NCI-H1694 (cell line): ENCODE measurements around the gene RAB15.

Experiments
- DNase-seq: peaks from one replicate; lab custom pipeline; 2025; lab: John Stamatoyannopoulos, UW

The RAB15 gene

GRCh38 chr14:64955297-64955696 is 16.8 kb downstream of the RAB15 start:
- DNase-seq: no peak

GRCh38 chr14:64954491-64955240 is 17.5 kb downstream of the RAB15 start:
- DNase-seq: no peak

DNA sequence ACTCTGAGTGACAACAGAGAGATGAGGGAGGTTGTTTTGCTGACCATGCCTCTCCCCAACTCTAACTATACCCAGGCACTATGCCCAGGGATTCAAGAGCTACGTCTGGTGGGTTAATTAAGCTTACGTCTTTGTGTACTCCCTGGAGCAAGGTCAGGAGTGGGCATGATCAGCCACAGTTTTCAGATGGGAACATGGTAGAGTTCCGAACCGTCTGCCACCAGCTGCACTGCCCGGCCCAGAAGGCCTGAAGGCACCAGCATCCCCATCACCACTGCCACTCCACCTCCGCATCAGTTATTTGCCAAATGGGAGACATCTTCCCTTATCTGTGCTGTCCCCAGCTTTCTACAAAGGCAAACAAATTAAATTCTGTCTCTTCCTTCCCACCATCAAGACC is 18.5 kb downstream of the RAB15 start:
- no peak for DNase-seq

DNA sequence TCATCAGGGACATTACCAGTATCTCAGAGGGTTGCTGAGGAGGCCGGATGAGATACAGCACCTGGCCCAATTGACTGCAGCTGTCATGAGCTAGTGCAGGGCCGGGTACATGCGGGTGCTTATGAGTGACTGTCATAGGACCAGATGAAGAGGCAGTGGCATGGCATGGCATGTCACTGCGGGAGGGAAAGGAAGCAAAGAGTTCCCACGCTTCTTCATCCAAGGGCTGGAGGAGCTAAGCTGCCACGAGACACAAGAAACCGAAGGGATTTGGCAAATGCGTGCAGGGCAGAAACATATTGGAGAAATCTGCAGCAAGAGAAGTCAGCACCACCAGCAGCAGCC is 18.9 kb downstream of the RAB15 start:
- DNase-seq: no peak

- no peak for DNase-seq
Measured at GRCh38 chr14:64952598-64953309, 19.4 kb downstream of the RAB15 start.

DNA sequence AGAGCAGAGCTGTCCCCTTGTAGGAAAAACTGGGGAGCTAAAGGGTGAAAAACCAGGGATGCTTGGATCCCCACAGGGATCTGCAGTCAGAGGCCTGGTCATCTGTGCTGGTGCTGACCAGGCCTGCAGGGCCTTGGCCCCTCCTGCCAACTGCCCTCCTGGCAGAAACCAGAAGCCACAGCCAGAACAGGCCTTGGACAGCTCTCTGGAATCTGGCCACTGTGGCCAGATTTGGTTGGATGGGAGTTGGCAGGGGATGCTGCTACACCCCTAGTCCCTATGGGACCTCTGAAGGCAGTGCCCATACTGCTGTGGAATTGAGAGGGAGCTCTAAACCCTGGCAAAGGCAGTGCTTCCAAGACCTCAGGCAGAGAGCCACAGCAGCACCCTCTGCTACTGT is 20.4 kb downstream of the RAB15 start:
- DNase-seq: no peak

DNA sequence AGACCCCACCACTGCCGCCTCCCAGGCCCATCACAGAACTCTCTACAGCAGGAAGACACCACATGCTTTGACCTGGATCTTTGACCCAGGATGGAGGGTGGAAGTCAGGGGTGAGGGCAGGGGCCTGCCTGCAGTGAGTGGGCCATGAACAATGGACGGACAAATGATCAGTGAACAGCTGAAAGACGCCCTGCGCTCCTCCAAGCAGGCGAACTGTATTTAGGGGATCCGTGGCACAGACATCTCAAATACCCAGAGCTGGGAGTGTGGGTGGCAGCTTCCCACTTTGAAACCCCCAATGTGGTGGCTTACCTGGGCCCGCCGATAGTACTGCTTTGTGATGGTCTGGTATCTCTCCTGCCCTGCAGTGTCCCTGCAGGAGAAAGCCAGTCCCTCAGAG is 20.8 kb downstream of the RAB15 start:
- DNase-seq: no peak

DNA sequence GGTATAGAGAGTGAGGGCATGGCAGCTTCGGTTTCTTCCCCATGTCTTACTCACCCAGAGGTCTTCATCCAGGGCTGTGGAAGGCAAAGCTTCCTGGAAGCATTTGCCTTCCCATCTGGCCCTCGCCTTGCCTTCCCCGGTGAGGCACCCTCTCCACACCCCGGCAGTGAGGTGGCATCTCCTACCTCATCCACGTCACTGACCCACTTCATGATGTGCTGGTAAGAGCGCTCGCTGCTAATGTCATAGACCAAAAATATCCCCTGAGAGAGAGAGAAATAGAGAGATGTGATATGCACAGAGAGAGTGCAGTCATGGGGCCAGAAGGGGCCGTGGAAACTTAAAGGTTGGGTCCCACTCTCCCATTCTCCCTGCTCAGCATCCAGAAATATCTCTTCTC is 21.2 kb downstream of the RAB15 start:
- no peak for DNase-seq

- DNase-seq: no peak
Measured at GRCh38 chr14:64948612-64949210, 23.4 kb downstream of the RAB15 start.

DNA sequence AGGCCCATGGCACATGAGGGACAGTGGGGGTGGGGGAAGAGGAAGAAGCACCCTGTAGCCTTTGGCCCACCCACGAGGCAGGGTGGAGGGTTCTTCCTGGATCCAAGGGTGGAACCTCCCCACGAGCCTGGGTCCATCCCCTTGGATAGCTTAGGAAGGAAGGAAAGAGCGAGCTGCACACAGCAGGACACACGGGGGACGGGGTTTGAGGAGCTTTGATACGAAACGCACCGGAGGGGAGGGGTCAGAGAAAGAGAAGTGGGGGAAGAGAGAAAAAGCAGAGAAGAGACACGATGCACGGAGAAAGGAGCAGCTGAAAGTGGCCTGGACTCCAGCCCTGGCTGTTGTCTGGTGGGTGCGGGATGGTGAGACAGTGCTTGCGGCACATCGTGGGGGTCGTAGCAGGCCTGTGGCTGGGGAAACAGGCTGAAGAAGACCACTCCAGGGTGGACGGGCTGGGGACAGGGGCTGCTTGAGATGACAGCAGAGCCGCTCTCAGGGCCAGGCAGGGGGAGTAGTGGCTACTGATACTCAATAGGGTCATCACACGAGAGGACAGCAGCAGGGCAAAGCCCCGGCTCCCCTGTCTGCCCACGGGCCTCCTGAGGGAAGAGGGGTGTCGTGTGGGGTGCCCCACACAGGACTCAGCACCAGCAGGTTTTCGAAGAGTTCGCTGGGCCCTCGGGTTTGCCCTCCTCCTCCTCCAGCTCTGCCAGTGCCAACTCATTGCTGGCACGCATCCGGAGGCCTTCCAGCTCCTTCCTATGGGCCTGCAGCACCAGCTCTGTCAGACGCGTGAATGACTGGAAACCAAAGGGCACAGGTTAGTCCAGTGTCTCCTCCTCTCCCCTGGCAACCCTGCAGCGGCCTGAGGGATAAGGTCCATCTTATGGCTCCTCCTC is 24.2 kb downstream of the RAB15 start:
- no peak for DNase-seq

DNA sequence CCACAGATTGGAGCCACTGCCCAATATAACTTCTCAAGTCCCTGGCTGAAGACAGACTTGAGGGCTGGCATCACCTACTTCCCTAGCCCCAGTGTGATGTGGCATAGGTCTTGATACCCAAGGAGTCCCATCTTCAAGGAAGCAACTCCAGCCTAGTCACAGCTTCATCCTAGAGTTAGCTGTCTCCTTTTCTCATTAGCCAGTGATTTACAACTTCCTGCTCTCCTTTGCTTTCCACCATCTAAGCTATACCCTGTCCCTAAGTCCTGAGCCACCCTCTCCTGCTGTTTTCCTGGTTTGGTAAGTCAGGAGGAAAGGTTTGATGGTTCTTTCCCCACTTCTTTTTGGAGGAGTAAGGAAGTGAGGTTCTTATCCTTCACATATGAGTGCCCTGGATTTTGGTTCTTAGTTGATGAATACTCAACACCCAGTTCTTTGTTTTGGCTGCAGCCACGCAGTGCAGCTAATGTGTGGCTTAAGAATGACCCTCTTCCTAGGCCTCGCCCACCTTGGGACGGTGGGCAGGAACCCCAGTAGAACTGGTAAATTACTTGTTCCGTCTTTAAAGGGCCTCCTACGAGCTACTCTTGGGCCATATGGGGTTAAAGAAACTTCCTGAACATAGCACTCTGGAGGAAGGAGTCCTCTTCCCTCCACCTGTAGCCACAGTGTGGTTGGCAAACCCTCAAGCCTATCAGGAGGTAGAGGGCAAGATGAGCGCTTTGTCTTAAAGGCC is 25.7 kb downstream of the RAB15 start:
- DNase-seq: no peak

DNA sequence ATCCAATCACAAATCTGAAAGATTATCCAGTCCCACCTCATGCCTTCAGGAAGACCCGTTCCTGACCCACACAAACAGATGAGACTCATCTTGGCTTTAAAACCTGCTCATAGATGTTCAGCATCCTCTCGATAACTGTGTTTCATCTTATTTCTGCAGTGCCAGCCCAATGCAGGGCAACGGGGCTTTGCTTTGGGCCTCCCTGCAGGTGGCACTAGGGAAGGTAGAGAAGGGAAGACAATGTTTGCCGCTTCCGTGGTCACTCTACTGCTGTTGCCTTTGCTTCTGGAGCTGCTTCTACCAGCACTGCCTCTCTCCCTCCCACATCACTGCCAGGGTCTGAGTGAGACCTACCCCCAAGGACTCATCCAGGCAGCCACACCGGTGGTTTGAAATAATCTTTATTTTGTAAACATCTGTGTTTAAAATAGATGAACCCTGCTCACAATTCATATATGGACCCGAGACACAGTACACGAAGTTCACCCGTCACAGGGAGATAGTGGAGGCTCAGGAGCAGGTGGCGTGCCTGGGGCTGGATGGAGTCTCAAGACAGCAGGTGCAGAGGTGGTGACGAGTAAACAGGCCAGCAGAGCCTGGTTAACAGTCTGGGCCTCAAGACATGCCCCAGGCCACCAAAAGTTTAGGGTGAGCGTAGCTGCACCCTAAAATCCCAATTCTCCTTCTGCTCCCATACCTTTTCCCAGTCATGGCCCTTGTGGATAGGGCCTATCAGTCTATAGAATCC is 26.5 kb downstream of the RAB15 start:
- DNase-seq: no peak

- DNase-seq: no peak
Measured at GRCh38 chr14:64944861-64945260, 27.3 kb downstream of the RAB15 start.

- DNase-seq: no peak
Measured at GRCh38 chr14:64944041-64944440, 28.1 kb downstream of the RAB15 start.

- no peak for DNase-seq
Measured at GRCh38 chr14:64943556-64943955, 28.6 kb downstream of the RAB15 start.

DNA sequence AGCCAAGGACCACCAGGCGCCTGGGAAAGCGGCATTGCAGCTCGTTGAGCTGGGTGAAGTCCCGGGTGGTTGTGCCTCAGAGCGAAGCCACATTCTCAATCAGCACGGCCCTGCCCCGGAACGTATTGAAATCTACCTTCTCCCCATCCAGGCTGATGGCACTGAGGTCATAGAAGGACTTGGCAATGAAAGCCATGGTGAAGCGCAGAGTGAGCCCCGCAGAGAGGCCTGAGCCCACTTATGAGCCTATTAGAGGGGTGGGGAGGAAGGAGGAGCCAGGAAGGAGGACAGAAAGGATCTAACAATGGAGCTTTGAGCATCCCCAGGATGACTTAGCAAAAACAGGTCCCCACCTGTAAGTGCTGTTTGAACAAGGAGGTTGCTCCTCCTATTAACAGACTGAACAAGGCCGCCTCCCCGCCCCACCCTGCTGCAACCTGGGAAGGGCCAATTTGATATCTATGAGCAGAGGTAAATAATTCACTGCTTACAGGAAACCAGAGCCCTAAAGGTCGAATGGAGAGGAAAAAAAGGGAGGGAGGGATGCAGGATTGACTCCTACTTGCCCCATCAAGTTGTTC is 29.5 kb downstream of the RAB15 start, which contains the start of gene GPX2:
TSS of gene GPX2 (minus strand) at position 215 of the 581 bp plus-strand sequence. CDS start at position 196, 19 bp downstream.
- DNase-seq: no peak

DNA sequence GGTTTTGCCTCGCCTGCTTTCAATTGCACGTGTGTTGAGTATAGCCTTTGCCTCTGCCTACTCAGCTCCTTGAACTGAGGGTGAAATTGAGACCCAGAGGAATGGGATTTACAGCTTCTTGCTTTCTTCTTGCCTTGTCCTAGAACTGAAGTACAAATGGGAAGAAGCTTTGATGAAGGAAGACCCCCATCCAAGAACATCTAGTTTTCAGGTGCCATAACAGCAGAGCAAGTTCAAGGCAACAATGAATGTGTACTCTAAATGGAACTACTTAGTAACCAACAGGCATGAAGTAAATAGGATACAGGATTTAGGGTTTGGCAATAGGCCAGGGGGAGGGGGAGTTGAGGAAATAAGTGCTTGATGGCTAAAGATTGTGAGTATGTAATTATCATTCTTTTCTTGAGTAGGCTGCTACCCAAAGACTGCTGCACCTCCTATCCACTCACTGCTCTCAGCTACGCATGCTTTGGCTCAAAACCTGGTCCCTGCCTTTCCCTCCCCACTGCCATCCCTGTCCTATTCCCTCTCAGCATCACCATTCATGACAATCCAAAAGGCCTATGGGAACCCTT is 31.7 kb downstream of the RAB15 start:
- no peak for DNase-seq

- no peak for DNase-seq
Measured at GRCh38 chr14:64939817-64940190, 32.3 kb downstream of the RAB15 start.

DNA sequence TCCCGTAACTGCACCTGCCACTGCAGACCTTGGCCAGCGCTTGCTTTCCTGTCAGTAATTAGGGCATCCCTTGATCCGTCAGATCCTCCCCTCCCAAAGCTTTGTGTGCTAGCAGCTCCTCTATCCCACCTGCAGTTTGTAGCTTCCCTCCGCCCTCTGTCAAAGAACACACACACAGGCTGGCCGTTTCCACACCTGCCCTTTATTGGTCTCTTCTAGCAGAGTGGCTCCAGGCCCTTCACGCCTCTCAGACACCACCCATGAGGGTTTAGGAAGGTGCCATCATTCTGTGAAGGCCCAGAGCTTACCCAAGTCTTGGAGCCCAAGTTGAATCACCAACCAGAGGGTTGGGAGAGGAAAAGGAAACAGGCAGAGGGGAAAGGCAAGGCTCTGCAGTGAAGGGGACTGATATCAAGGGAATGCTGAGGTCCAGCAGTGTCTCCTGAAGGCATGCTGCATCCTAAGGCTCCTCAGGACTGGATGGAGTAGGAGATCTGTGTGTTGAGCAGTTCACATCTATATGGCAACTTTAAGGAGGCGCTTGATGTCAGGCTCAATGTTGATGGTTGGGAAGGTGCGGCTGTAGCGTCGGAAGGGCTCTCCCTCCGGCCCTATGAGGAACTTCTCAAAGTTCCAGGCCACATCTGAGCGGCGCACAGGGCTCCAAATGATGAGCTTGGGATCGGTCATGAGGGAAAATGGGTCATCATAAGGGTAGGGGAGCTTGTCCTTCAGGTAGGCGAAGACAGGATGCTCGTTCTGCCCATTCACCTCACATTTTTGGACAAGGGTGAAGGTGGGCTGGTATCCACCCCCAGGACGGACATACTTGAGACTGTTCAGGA is 32.9 kb downstream of the RAB15 start:
- no peak for DNase-seq
